Upper lobe of right lung (tissue), 1 donor: Measurements from ENCODE around the gene MTHFD1L. TPM values are rescaled to one million over a fixed set of nuclear protein-coding genes. Genes with fewer than 3 reads are reported as not detected.

Experiments used
- ATAC-seq: fragments of 200-7000 bp; cut with Tn5 transposase; one replicate; pipeline ENCODE4 v1.9.1; 2020; ENCODE audit warnings: mild to moderate bottlenecking, moderate library complexity
- DNase-seq: peaks from one replicate; pipeline ENCODE4 v3.0.0-alpha.2; 2020
- H3K27ac ChIP-seq: fragments of 200-600 bp; one replicate; pipeline ENCODE4 v1.8.0; 2022
- H3K27me3 ChIP-seq: fragments of 200-600 bp; one replicate; pipeline ENCODE4 v1.8.0; 2022; ENCODE audit warnings: mild to moderate bottlenecking
- H3K36me3 ChIP-seq: fragments of 200-600 bp; one replicate; pipeline ENCODE4 v1.8.0; 2022
- H3K4me1 ChIP-seq: fragments of 200-600 bp; one replicate; pipeline ENCODE4 v1.8.0; 2022
- H3K4me3 ChIP-seq: fragments of 200-600 bp; one replicate; pipeline ENCODE4 v1.8.0; 2022; ENCODE audit warnings: mild to moderate bottlenecking
- H3K9me3 ChIP-seq: fragments of 200-600 bp; one replicate; pipeline ENCODE4 v1.8.0; 2022
- CTCF ChIP-seq: fragments of 200-600 bp; IDR thresholded peaks from one replicate; pipeline ENCODE4 v1.8.0; 2022; ENCODE audit warnings: antibody characterized with exemption
- intact Hi-C: fragments of 100-400 bp; cut with DNase I; formaldehyde crosslinking; loops from one replicate; pipeline ENCODE4 v1.11.0; 2022
- total RNA-seq: library from RNA; stranded (reverse); fragmentation: NEBNext Ultra II Directional; extraction: Animal tissue kit (Norgen Biotek cat#: 25700); gene quantifications from one replicate; pipeline ENCODE4 v1.2.1, GENCODE V29; 2021
- donor health status: DM: no; HTN: yes; CAD: no; lungs with severe emphysema.

The MTHFD1L gene
- total RNA-seq, 1 donor from 2014 or later, result 27.9 TPM

GRCh38 chr6:151098166-151098565, 232.7 kb downstream of the MTHFD1L start:
- TF ChIP-seq CTCF, result no peak
- intact Hi-C loops, result no loop called here
- Histone ChIP-seq H3K36me3 (no peaks in the 10 kb centered on the region), H3K4me1 (no peaks in the 10 kb centered on the region), H3K27me3 (no peaks in the 10 kb centered on the region), H3K27ac (no peak overlapping the region), H3K9me3 (no peaks in the 10 kb centered on the region), H3K4me3 (no peak overlapping the region)
- no peak for DNase-seq
- ATAC-seq, result no peak

- no peaks in the 10 kb centered on the region for H3K4me1 ChIP-seq
- H3K9me3 ChIP-seq, result no peaks in the 10 kb centered on the region
- DNase-seq (no peak), ATAC-seq (no peak)
- intact Hi-C loops, result no loop called here
- no peaks in the 10 kb centered on the region for H3K27me3 ChIP-seq
- no peak for TF ChIP-seq CTCF
- no peaks in the 10 kb centered on the region for H3K36me3 ChIP-seq
- no peak overlapping the region for H3K27ac ChIP-seq
- H3K4me3 ChIP-seq, result no peak overlapping the region
Measured at GRCh38 chr6:151100326-151100725, 234.8 kb downstream of the MTHFD1L start.

- intact Hi-C loops, result no loop called here
- H3K36me3 ChIP-seq, result no peaks in the 10 kb centered on the region
- no peaks in the 10 kb centered on the region for H3K9me3 ChIP-seq
- no peaks in the 10 kb centered on the region for H3K27me3 ChIP-seq
- H3K4me1 ChIP-seq, result no peaks in the 10 kb centered on the region
- ATAC-seq, result no peak
- H3K4me3 ChIP-seq, result no peak overlapping the region
- TF ChIP-seq CTCF, result no peak
- no peak overlapping the region for H3K27ac ChIP-seq
- no peak for DNase-seq
Measured at GRCh38 chr6:151101161-151101815, 235.8 kb downstream of the MTHFD1L start.

GRCh38 chr6:151101816-151102694, 236.6 kb downstream of the MTHFD1L start:
- no peaks in the 10 kb centered on the region for H3K4me1 ChIP-seq
- no peaks in the 10 kb centered on the region for H3K36me3 ChIP-seq
- H3K4me3 ChIP-seq, result no peak overlapping the region
- H3K9me3 ChIP-seq, result no peaks in the 10 kb centered on the region
- H3K27me3 ChIP-seq, result no peaks in the 10 kb centered on the region
- intact Hi-C loops, result no loop called here
- no peak for DNase-seq
- ATAC-seq, result no peak
- TF ChIP-seq CTCF, result no peak
- H3K27ac ChIP-seq, result no peak overlapping the region

- H3K27me3 ChIP-seq, result no peaks in the 10 kb centered on the region
- no peak overlapping the region for H3K4me3 ChIP-seq
- intact Hi-C loops, result no loop called here
- H3K4me1 ChIP-seq, result no peaks in the 10 kb centered on the region
- no peaks in the 10 kb centered on the region for H3K9me3 ChIP-seq
- no peak overlapping the region for H3K27ac ChIP-seq
- ATAC-seq (no peak), DNase-seq (no peak)
- no peaks in the 10 kb centered on the region for H3K36me3 ChIP-seq
- no peak for TF ChIP-seq CTCF
Measured at GRCh38 chr6:151103266-151103665, 237.8 kb downstream of the MTHFD1L start.
